Endothelial cell (in vitro differentiated cells): ENCODE data around the gene PAQR9. TPM values are rescaled to one million over a fixed set of nuclear protein-coding genes. Genes with fewer than 3 reads are reported as not detected.

Experiments used
- DNase-seq: peaks from one replicate; pipeline ENCODE4 v3.0.0; 2021; ENCODE audit warnings: low spot score
- H3K27ac Mint-ChIP-seq: one replicate; pipeline ENCODE4 v1.8.0; 2021; ENCODE audit warnings: mixed read lengths, inconsistent platforms; ENCODE audit not compliant: unreplicated experiment
- H3K27me3 Mint-ChIP-seq: one replicate; pipeline ENCODE4 v1.8.0; 2021; ENCODE audit warnings: mild to moderate bottlenecking, moderate library complexity, mixed read lengths, inconsistent platforms; ENCODE audit not compliant: unreplicated experiment
- H3K36me3 Mint-ChIP-seq: one replicate; pipeline ENCODE4 v1.8.0; 2021; ENCODE audit warnings: mild to moderate bottlenecking, low read depth, mixed read lengths, inconsistent platforms; ENCODE audit not compliant: unreplicated experiment
- H3K4me1 Mint-ChIP-seq: one replicate; pipeline ENCODE4 v1.8.0; 2021; ENCODE audit warnings: mild to moderate bottlenecking, mixed read lengths, inconsistent platforms; ENCODE audit not compliant: unreplicated experiment
- H3K4me3 Mint-ChIP-seq: one replicate; pipeline ENCODE4 v1.8.0; 2021; ENCODE audit warnings: mild to moderate bottlenecking, mixed read lengths, inconsistent platforms; ENCODE audit not compliant: unreplicated experiment
- H3K9me3 Mint-ChIP-seq: one replicate; pipeline ENCODE4 v1.8.0; 2021; ENCODE audit warnings: mixed read lengths, inconsistent platforms; ENCODE audit not compliant: unreplicated experiment
- total RNA-seq: library from RNA; stranded (reverse); fragmentation: NEBNext Ultra II Directional; extraction: Animal tissue kit (Norgen Biotek cat#: 25700); gene quantifications from one replicate; pipeline ENCODE4 v1.2.1, GENCODE V29; 2021; ENCODE audit not compliant: unreplicated experiment
- TF ChIP-seq, protein P1 (sequence below): fragments of 200-600 bp; sonication (generic); IDR thresholded peaks from one replicate; pipeline ENCODE4 v1.5.0; 2021; ENCODE audit warnings: antibody characterized with exemption; ENCODE audit not compliant: unreplicated experiment

PAQR9 gene
- total RNA-seq, 1 donor from 2014 or later: not detected

- H3K4me3 Mint-ChIP-seq: peak overlapping the region; percentile 99
- no peak for DNase-seq
Observed at GRCh38 chr3:143002083-143002712, 38.7 kb upstream of the PAQR9 start.

GRCh38 chr3:143001369-143002082 is 38.1 kb upstream of the PAQR9 start, which contains the start of gene U2SURP:
Gene U2SURP, plus strand, starts transcription at chr3:143001570. Its CDS starts 59 bp downstream, at chr3:143001629.
- no peaks in the 10 kb centered on the region for H3K9me3 Mint-ChIP-seq
- DNase-seq: peak; percentile 94
- peaks cover 7% of the 10 kb centered on the region for H3K27me3 Mint-ChIP-seq
- TF ChIP-seq, protein P1, sequence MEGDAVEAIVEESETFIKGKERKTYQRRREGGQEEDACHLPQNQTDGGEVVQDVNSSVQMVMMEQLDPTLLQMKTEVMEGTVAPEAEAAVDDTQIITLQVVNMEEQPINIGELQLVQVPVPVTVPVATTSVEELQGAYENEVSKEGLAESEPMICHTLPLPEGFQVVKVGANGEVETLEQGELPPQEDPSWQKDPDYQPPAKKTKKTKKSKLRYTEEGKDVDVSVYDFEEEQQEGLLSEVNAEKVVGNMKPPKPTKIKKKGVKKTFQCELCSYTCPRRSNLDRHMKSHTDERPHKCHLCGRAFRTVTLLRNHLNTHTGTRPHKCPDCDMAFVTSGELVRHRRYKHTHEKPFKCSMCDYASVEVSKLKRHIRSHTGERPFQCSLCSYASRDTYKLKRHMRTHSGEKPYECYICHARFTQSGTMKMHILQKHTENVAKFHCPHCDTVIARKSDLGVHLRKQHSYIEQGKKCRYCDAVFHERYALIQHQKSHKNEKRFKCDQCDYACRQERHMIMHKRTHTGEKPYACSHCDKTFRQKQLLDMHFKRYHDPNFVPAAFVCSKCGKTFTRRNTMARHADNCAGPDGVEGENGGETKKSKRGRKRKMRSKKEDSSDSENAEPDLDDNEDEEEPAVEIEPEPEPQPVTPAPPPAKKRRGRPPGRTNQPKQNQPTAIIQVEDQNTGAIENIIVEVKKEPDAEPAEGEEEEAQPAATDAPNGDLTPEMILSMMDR: no peak
- peak within 1 kb of the TSS; percentile 99 for H3K27ac Mint-ChIP-seq
- H3K4me3 Mint-ChIP-seq: peak within 1 kb of the TSS; percentile 99
- peaks cover 6% of the 10 kb centered on the region for H3K36me3 Mint-ChIP-seq
- peaks cover 22% of the 10 kb centered on the region for H3K4me1 Mint-ChIP-seq

More at GRCh38 chr3:143002083-143002712, 38.7 kb upstream of the PAQR9 start:
- Mint-ChIP-seq H3K27ac (peak overlapping the region; percentile 99), H3K27me3 (peaks cover 7% of the 10 kb centered on the region), H3K36me3 (peaks cover 6% of the 10 kb centered on the region), H3K4me1 (peaks cover 22% of the 10 kb centered on the region), H3K9me3 (no peaks in the 10 kb centered on the region)
- TF ChIP-seq, protein P1: no peak

- TF ChIP-seq, protein P1: no peak
- H3K9me3 Mint-ChIP-seq: no peaks in the 10 kb centered on the region
- H3K36me3 Mint-ChIP-seq: peaks cover 6% of the 10 kb centered on the region
- H3K4me3 Mint-ChIP-seq: peak overlapping the region; percentile 99
- H3K4me1 Mint-ChIP-seq: peaks cover 22% of the 10 kb centered on the region
- H3K27me3 Mint-ChIP-seq: peaks cover 7% of the 10 kb centered on the region
- peak overlapping the region; percentile 99 for H3K27ac Mint-ChIP-seq
- no peak for DNase-seq
Observed at GRCh38 chr3:143001034-143001368, 37.5 kb upstream of the PAQR9 start.

- Mint-ChIP-seq H3K9me3 (no peaks in the 10 kb centered on the region), H3K27me3 (peaks cover 7% of the 10 kb centered on the region), H3K27ac (peak overlapping the region; percentile 99), H3K4me1 (peaks cover 22% of the 10 kb centered on the region), H3K36me3 (peaks cover 6% of the 10 kb centered on the region), H3K4me3 (peak overlapping the region; percentile 99)
- DNase-seq: no peak
- TF ChIP-seq, protein P1: no peak
Observed at GRCh38 chr3:143000528-143000927, 37.1 kb upstream of the PAQR9 start.

DNA sequence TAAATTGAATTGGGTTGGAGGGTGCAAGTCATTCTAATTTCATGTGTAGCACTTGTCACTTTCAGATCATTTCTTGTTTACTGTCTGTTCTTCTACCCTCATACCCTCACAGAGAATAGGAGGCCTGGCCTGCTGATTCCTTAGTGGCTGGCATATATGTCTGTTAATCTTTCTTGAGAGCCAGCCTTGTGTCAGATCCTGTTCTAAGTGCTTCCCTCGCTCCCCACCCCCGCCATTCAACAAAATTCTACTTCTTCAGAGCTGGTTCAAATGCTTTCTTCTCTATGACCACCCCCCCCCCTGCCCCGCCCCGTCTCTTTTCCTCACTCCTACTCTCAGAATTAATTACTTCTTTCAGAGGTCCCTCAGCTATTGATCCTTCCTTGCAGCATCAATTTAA is 36.4 kb upstream of the PAQR9 start:
- H3K36me3 Mint-ChIP-seq: peaks cover 6% of the 10 kb centered on the region
- peaks cover 22% of the 10 kb centered on the region for H3K4me1 Mint-ChIP-seq
- TF ChIP-seq, protein P1: no peak
- no peaks in the 10 kb centered on the region for H3K9me3 Mint-ChIP-seq
- DNase-seq: no peak
- peaks cover 7% of the 10 kb centered on the region for H3K27me3 Mint-ChIP-seq
- H3K27ac Mint-ChIP-seq: peak overlapping the region; percentile 99
- peak overlapping the region; percentile 99 for H3K4me3 Mint-ChIP-seq
